Body of pancreas (tissue), 4 donors: ENCODE results near the gene VRK3.

ENCODE experiments used
- CTCF ChIP-seq, 7 experiments: fragments of 450-650 bp in 4 of 7; fragments of 200-600 bp in 3 of 7; sonication (generic) in 3 of 7; IDR thresholded peaks; one replicate each; pipeline ENCODE4 v1.5.1; 2016 to 2019; ENCODE audit warnings: antibody characterized with exemption in 7 of 7
- POLR2A ChIP-seq, 3 donors: fragments of 450-650 bp; IDR thresholded peaks; one replicate each; pipeline ENCODE4 v1.6.1; 2016; ENCODE audit warnings: antibody characterized with exemption in 3 of 3, mild to moderate bottlenecking in 2 of 3

GRCh38 chr19:49954933-49955332 is 70.2 kb downstream of the VRK3 start:
- TF ChIP-seq CTCF (IDR thresholded peaks at IDR 0.05): no peak
- TF ChIP-seq POLR2A (IDR thresholded peaks at IDR 0.05): peak in 2 of 3 donors; percentile 56 to 65
